GM19193 (cell line): Measurements from ENCODE around the gene ENO1.
A peak's percentile ranks its signal among the peaks of the same experiment; 100 is the strongest.

Experiments used
- POLR2A ChIP-seq: IDR thresholded peaks from 4 replicates; pipeline ENCODE4 v1.6.1; 2011; ENCODE audit not compliant: insufficient read depth, insufficient read length; ENCODE audit errors: extremely low read depth

ENO1 gene

DNA sequence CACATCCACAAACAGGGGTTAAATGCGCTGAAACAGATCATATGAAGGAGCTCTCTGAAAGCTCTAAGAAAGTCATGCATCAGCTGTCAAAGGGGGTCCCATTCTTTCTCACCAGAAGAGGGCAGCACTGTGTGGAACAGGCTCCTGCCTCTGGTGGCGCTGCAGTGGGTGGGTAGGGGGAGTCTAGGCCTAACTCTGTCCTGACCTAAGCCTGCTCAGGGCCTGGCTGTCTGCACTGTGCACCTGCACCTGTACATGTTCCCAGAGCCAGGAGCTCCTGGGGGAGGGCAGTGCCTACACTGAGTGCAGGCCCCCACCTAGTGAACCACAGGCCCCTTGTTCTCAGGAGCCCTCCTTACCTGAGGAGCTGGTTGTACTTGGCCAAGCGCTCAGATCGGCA, 16.0 kb downstream of the ENO1 start:
- TF ChIP-seq POLR2A = peak; percentile 27

GRCh38 chr1:8860738-8861516, 17.6 kb downstream of the ENO1 start:
- no peak for TF ChIP-seq POLR2A

GRCh38 chr1:8858888-8859706, 19.4 kb downstream of the ENO1 start:
- TF ChIP-seq POLR2A = no peak

DNA sequence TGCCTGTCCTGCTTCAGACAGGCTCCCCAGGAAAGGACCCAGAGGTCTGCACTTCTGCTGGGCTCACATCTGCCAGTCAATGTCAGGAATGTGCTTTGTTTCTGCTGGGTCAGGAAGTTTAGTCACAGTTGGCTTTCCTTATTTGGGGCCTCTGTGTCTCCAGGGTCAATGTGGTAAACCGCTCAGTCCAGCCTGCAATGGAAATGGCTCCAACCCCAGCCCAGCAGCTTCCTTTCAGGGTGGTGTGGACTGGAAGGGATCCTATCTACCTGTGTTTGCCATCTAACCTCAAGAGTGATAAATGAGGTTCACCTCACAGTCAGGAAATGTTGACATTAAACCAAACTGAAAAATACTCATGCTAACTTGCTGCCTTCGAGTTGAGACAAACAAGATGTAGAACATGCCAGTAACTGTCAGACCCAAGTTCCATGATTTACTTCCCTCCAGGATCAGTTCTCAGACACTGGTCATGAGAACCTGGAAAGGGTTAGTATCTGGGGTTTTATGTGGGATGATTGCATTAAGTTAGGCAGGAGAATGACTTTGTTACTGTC, 20.3 kb downstream of the ENO1 start:
- TF ChIP-seq POLR2A = no peak

DNA sequence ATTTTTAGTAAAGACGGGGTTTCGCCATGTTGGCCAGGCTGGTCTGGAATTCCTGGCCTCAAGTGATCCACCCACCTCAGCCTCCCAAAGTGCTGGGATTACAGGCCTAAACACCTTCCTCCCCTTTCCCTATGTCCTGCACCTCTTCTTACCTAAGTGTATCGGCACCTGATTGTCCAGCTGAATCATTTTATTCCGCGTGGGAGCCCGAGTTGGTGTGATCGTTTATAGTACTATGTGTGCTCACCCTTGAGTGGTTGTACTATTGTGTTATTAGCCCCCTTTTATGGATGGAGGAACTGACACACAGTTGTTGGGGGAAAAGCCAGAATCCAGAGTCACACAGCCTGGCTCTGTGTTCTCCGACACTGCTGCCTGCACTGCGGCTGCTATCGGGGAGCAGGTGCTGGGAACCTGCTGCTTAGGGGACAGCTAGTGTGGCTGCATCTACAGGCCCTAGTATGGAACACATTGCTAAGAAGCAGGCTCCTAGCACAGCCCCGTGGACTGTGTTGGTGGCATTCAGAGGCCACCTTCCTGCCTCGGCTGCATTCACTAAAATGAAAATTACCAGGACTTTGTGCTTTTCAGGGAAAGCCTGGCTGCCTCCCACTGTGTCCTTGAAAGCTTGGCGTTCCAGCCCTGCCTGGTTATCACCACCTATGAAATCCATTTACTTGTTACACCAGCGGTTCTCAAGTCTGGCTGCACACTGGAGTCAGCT, 21.6 kb downstream of the ENO1 start:
- peak; percentile 30 for TF ChIP-seq POLR2A

GRCh38 chr1:8854240-8854639, 24.2 kb downstream of the ENO1 start:
- no peak for TF ChIP-seq POLR2A

GRCh38 chr1:8851060-8851459, 27.4 kb downstream of the ENO1 start:
- no peak for TF ChIP-seq POLR2A

DNA sequence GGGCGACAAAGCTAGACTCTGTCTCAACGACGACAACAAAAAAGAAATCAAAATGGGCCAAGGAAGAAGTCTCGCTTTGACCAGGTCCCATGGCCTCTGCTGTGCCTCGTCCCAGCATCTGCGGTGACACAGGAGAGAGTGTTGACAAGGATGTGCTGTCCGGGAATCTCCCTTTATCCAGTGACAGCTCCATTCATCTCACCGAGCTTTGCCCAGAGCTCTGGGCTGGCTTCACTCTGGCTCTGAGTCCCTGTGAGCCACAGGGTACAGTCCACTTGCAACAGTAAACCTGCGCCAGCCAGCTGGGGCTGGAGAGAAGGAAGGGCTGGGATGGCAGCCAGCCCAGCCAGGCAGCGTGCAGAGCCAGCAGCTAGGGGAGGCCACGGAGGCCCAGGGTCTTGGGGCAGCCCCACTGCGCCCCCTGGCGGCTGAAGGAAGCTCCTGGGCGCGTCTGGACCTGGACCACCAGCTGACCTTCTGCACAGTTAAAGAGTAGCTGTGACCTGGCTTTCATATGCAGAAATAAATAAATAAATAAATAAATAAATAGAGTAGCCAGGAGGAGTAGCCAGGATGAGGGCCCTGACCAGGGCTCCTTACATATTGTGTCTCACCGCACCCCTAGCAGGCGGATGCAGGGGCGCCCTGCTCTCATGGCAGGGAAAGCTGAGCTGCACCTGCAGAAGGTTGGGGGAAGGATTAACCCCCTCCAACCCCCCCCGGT, 29.7 kb downstream of the ENO1 start:
- no peak for TF ChIP-seq POLR2A

GRCh38 chr1:8847990-8848389, 30.5 kb downstream of the ENO1 start:
- no peak for TF ChIP-seq POLR2A

DNA sequence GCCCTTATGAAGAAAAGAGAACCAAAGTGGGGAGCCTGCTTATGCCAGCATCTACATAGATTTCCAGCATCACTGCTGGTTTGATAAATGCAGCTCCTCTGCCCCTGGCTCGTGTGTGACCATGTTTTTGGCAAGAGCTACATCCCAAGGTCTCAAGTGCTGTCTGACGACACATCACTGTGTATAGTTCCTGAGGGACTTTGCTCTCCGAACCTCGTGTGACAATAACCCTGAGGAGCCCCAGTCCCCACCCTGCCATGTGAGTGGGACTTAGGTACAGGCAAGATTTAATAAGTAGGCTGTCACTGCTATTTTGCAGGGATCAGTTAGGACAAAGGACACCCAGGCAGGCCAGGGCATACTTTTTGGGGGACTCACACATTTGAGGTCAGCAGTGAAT, 32.2 kb downstream of the ENO1 start:
- TF ChIP-seq POLR2A = no peak

- no peak for TF ChIP-seq POLR2A
Observed at GRCh38 chr1:8845104-8846097, 33.1 kb downstream of the ENO1 start.

DNA sequence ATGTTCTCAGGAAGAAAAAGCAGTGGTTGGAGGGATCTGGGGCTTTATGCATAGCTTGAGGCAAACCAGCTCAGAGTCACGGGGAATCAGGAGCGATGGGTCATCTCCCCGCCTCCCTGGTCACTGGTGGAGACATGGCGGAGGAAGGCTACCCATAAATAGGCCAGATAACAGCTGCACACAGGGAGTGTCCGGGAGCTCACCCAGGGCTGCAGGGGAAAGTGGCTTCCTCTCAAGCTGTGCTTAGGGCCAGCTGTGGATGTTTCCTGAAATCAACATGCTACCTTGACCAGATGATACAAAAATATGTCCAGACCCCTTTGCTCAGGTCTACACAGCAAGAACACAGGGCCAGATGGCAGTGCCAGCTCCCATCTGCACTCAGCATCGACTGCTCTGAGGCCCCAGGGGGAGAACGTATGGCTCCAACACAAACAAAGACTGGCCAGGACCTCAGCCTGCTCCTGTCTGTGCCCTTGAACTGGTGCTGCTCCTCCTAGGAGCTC, 33.9 kb downstream of the ENO1 start:
- no peak for TF ChIP-seq POLR2A

DNA sequence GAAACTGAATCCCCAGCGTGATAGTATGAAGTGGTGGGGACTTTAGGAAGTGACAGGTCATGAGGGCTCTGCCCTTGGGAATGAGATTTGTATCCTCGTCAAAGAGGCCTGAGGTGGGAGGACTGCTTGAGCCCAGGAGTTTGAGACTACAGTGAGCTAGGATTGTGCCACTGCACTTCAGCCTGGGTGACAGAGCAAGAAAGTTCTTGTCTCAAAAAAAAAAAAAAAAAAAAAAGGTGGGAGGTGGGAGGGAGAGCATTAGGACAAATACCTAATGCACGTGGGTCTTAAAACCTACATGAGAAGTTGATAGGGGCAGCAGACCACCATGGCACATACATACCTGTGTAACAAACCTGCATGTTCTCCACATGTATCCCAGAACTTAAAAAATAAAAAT, 37.1 kb downstream of the ENO1 start:
- TF ChIP-seq POLR2A = no peak
